Measurements from ENCODE around the gene NPHS1. TPM values are rescaled to one million over a fixed set of nuclear protein-coding genes. Genes with fewer than 3 reads are reported as not detected.

The NPHS1 gene
- total and polyA plus RNA-seq, 7 donors = under 0.01 to 0.35 TPM; not detected in 5

- no peaks in the 10 kb centered on the region for H3K4me1 ChIP-seq
- 92 to 95% methylated on average over 8 of the region's 8 CpGs for WGBS, 2 donors
- intact Hi-C loops (cut with DNase I) = no loop called here
- TF ChIP-seq CTCF (IDR thresholded peaks at IDR 0.05) (no peak), POLR2A (IDR thresholded peaks at IDR 0.05) (no peak), POLR2AphosphoS5 (IDR thresholded peaks at IDR 0.05) (no peak), EP300 (IDR thresholded peaks at IDR 0.05) (no peak)
- no peak overlapping the region for H3K4me3 ChIP-seq
- peaks cover 13 to 40% (median 26%) of the 10 kb centered on the region in 4 donors for H3K36me3 ChIP-seq
- H3K27me3 ChIP-seq = no peaks in the 10 kb centered on the region
- no peak for DNase-seq
- H3K27ac ChIP-seq = no peak overlapping the region
- no peaks in the 10 kb centered on the region for H3K9me3 ChIP-seq
These were observed 33.6 kb upstream of the NPHS1 start for GRCh38 chr19:35885904-35886303.

GRCh38 chr19:35885225-35885738, 33.0 kb upstream of the NPHS1 start:
- no peak overlapping the region for H3K4me3 ChIP-seq
- no peak for DNase-seq
- no peak overlapping the region for H3K27ac ChIP-seq
- H3K9me3 ChIP-seq = no peaks in the 10 kb centered on the region
- H3K4me1 ChIP-seq = no peaks in the 10 kb centered on the region
- TF ChIP-seq EP300 (IDR thresholded peaks at IDR 0.05) = no peak
- no peak for TF ChIP-seq CTCF (IDR thresholded peaks at IDR 0.05)
- no peak for TF ChIP-seq POLR2A (IDR thresholded peaks at IDR 0.05)
- no peak for TF ChIP-seq POLR2AphosphoS5 (IDR thresholded peaks at IDR 0.05)
- WGBS, 2 donors = 90 to 91% methylated on average over 6 of the region's 6 CpGs
- intact Hi-C loops (cut with DNase I) = no loop called here
- no peaks in the 10 kb centered on the region for H3K27me3 ChIP-seq
- H3K36me3 ChIP-seq = peaks cover 13 to 34% (median 25%) of the 10 kb centered on the region in 4 donors

- Histone ChIP-seq H3K36me3 (peaks cover 3 to 20% (median 11%) of the 10 kb centered on the region in 4 donors), H3K27me3 (peaks cover 0 to 6% (median 3%) of the 10 kb centered on the region in 3 donors), H3K4me1 (peaks cover 0 to 6% (median 2%) of the 10 kb centered on the region in 4 donors), H3K9me3 (no peaks in the 10 kb centered on the region), H3K27ac (no peak overlapping the region), H3K4me3 (no peak overlapping the region)
- intact Hi-C loops (cut with DNase I) = loop anchor here (2.0 kb wide), 1 partner anchor 47 kb away; no protein-coding TSS in a partner anchor
- no peak for DNase-seq
- TF ChIP-seq POLR2AphosphoS5 (IDR thresholded peaks at IDR 0.05) (no peak), POLR2A (IDR thresholded peaks at IDR 0.05) (no peak), CTCF (IDR thresholded peaks at IDR 0.05) (no peak), EP300 (IDR thresholded peaks at IDR 0.05) (no peak)
- WGBS, 2 donors = 39 to 67% methylated on average over 2 of the region's 2 CpGs
These were observed 31.6 kb upstream of the NPHS1 start for GRCh38 chr19:35883882-35884281.

- no peak for DNase-seq
- Histone ChIP-seq H3K27ac (no peak overlapping the region), H3K4me3 (no peak overlapping the region), H3K27me3 (peaks cover 0 to 20% (median 3%) of the 10 kb centered on the region in 3 donors), H3K4me1 (peaks cover 0 to 6% (median 2%) of the 10 kb centered on the region in 4 donors), H3K36me3 (peaks cover 0 to 5% (median 0%) of the 10 kb centered on the region in 4 donors), H3K9me3 (no peaks in the 10 kb centered on the region)
- WGBS, 2 donors = 21 to 34% methylated on average over 8 of the region's 8 CpGs
- intact Hi-C loops (cut with DNase I) = loop anchor here (2.0 kb wide), 1 partner anchor 49 kb away; no protein-coding TSS in a partner anchor
- TF ChIP-seq CTCF (IDR thresholded peaks at IDR 0.05) (peak; percentile 26 to 49 (median 35)), EP300 (IDR thresholded peaks at IDR 0.05) (no peak)
These were observed 30.0 kb upstream of the NPHS1 start for GRCh38 chr19:35882114-35882832.

Measured in sigmoid colon (tissue), 7 donors.